NCI-H2107 (cell line): ENCODE results near the gene INO80B.
"Not testable (repeated sequence)": the region's sequence is repeated elsewhere in the genome, so short reads cannot be mapped to it uniquely, and the experiment has no call there.

Source experiments
- DNase-seq: peaks from one replicate; lab custom pipeline; 2025; lab: John Stamatoyannopoulos, UW

The INO80B gene

DNA sequence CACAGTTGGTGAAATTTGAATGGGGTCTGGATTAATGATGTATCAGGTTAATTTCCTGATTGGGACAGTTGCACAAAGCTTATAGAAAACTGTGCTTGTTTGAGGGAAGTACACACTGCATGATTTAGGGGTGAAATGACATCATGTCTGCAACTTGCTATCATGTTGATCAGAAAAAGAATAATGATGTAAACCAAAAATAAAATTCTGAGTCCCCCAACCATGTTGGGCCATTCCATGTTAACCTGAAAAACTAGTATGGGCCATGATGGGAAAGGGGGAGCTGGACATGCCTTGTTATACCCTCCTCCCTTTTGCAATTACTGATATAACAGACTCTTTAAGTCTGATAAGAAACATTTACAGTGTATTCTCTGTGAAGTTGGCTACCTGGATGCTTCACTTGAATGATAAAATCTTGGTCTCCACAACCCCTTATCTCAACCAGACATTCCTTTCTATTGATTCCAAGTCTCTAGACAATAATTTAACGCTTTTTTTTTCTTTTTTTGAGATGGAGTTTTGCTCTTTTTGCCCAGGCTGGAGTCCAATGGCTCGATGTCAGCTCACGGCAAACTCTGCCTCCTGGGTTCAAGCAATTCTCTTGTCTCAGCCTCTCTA is 4.2 kb upstream of the INO80B start:
- DNase-seq: no peak

DNA sequence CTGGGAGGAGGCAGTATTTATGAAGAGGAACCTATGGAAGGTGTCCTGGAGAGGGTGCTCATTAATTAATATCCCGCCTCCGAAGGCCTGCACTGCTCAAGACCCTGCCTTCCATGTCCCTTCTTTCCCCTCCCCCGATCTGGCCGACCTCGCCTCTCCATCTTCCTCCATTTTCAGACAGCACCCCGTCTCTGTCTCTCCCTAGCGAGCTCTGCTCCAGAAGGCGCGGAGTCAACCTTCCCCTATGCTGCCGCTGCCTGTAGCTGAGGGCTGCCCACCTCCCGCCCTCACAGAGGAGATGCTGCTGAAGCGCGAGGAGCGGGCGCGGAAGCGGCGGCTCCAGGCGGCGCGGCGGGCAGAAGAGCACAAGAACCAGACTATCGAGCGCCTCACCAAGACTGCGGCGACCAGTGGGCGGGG is 2.3 kb downstream of the INO80B start:
- no peak for DNase-seq

DNA sequence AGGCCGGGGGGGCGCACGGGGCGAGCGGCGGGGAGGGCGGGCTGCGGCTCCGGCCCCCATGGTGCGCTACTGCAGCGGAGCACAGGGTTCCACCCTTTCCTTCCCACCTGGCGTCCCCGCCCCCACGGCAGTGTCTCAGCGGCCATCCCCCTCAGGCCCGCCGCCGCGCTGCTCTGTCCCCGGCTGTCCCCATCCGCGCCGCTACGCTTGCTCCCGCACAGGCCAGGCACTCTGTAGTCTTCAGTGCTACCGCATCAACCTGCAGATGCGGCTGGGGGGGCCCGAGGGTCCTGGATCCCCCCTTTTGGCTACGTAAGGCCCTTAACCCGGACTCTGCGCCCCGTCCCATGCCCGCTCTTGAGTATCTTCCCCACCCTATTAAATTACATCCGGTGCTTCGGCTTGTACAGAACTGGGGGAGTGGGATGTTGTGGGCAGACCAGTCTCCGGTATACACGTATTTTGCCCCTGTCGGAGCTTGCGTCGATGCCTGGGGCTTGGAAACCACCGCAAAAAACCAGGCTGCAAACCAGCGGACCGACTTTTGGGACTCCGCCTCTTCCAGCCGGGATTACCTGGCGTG is 2.8 kb downstream of the INO80B start:
- DNase-seq: peak; percentile 69

- peak; percentile 95 for DNase-seq
Measured at GRCh38 chr2:74458132-74458937, 3.4 kb downstream of the INO80B start, which contains the start of gene WBP1. WBP1 (plus strand) TSS chr2:74458438; CDS start chr2:74458603, 165 bp downstream.

- DNase-seq: no peak
Measured at GRCh38 chr2:74458938-74459363, 4.1 kb downstream of the INO80B start.

DNA sequence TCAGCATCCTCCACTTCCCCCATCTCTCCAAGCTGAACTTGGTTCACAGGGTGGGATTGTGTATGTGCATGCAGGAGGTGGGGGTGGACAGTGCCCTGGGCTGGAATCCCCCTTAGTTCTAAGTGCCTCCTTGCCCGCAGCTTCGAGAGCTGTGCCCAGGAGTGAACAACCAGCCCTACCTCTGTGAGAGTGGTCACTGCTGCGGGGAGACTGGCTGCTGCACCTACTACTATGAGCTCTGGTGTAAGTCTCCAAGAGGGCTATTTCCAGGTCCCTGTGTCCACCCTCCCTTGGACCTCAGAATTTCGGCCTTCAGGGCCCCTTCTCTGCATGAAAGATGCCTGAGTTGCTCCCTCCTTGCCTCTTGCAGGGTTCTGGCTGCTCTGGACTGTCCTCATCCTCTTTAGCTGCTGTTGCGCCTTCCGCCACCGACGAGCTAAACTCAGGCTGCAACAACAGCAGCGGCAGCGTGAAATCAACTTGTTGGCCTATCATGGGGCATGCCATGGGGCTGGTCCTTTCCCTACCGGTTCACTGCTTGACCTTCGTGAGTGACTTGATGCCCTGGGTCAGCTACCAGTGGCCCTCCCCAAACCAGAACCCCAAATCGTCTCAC is 4.7 kb downstream of the INO80B start:
- not testable (repeated sequence) for DNase-seq

- DNase-seq: not testable (repeated sequence)
Measured at GRCh38 chr2:74460187-74460586, 5.3 kb downstream of the INO80B start.

- DNase-seq: no peak
Measured at GRCh38 chr2:74461187-74462053, 6.5 kb downstream of the INO80B start.

- no peak for DNase-seq
Measured at GRCh38 chr2:74462054-74462785, 7.3 kb downstream of the INO80B start.

- no peak for DNase-seq
Measured at GRCh38 chr2:74462786-74463105, 7.9 kb downstream of the INO80B start.

DNA sequence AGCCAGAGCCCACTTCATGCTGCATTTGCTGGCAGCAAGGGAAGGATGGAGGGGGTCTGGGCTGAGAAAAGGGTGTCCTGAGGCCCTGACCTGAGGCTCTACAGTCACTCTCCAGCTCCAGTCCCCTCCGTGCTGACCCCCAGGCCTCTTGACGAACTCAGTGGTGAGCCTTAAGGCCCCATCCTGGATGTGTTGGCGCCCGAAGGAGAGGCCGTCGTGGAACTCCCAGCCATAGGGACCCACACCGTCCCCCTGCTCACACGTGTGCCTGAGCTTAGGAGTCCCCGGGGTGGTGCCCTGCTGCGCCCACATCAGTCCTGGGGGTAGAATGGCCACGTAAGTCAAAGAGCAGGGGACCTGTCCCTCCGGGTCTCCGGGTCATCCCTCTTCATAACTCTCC is 9.5 kb downstream of the INO80B start:
- no peak for DNase-seq

GRCh38 chr2:74470742-74471141 is 15.9 kb downstream of the INO80B start:
- DNase-seq: not testable (repeated sequence)

DNA sequence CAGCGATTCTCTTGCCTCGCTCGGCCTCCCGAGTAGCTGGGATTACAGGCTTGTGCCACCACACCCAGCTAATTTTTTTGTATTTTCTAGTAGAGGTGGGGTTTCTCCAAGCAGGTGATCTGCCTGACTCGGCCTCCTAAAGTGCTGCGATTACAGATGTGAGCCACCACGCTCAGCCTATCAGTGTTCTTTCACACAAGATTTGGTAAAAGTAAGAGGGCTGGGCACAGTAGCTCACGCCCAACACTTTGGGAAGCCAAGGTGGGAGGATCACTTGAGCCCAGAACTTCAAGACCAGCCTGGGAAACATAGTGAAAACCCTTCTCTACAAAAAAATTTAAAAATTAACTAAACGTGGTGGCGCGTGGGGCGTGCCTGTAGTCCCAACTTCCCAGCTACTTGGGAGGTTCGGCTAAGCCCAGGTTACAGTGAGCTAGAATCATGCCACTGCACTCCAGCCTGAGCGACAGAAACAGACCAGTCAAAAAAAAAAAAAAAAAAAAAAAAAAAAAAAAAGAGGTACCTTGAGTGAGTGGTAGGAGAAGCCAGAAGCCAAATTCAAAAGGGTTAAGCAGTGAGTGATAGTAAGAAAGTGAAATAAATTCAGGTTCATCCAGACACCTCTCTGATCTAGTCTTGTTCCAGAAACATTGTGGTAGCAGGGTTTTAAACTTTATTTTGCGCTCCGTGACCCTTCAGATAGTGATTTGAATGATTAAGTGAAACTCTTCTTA is 16.6 kb downstream of the INO80B start:
- DNase-seq: no peak

GRCh38 chr2:74472086-74472944 is 17.4 kb downstream of the INO80B start, which contains the start of gene MRPL53:
MRPL53 (minus strand) TSS chr2:74472680; CDS start chr2:74472660, 20 bp downstream.
- peak; percentile 89 for DNase-seq

DNA sequence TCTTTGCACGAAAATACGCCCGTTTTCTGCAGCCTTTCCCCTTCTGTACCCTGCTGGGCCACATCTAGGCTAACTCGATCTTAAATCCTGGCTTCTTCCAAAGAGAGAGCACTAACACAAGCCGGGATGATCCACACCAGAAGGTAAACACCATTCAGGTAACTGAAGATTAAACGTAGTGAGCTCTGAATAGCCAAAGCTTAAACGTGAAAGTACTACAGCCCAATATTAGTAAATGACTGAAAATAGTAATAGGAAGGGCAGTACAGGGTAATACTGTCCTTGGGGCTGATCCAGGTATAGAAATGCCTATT is 18.0 kb downstream of the INO80B start:
- DNase-seq: no peak

DNA sequence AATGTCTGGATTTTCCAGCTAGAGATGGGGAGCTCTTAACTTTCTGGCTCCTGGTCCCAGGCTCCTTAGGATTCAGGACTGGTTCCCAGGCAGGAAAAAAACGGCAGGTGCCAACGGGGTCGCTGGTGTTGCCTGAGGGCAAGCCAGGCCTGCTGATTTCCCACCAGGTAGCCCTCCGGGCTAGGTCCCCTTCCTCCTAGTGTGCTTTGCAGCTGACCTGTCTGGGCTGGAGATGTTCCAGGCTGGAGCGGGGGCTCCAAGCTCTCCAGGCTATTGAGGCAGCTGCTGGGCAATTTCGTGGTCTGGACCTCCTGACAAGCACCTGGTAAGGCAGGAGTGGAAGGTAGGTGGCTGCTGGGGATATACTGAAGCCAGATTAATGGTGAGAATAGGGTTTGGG is 19.6 kb downstream of the INO80B start:
- DNase-seq: no peak

GRCh38 chr2:74474899-74475298 is 20.0 kb downstream of the INO80B start:
- DNase-seq: no peak

- DNase-seq: no peak
Measured at GRCh38 chr2:74481431-74481830, 26.5 kb downstream of the INO80B start.
